ENCODE data around the gene PITRM1.

PITRM1 gene

DNA sequence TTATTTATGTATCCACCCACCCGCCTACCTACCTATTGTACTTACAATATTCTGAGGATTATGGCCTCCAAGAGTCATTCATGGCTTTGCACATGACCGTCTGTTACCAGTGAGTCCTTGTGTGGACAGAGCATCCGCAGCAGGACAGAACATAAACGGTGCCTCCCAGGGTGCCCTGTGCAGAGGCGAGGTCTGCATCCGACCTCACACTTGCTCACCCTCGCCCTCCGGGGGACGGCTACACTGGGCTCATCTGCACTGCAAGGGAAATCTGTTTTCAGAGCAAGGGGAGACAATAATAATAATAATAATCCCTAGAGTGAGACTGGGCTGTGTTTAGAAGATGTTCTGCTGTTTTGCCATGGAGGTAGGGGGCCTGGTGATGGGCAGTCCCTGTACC lies 75.4 kb downstream of the PITRM1 start:
- no peak for DNase-seq

DNA sequence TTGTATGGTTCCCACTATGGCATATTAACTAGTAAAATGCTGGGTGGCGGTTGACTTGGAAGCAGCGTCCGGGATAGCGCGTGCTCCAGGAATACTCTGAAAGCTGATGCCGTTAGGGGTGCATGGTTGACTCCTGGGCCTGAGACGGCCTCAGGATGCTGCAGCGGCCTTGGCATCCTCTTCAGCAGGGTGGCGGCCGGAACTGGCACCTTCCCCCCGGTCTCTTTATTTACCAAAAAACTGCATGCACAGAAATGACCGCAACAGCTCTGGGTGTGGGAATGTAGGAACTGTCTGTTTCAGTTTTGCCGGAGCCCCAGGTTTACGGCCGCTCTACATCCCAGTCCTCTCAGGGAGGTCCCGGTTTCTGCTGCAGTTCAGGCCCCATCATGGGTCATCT lies 76.4 kb downstream of the PITRM1 start:
- no peak for DNase-seq

DNA sequence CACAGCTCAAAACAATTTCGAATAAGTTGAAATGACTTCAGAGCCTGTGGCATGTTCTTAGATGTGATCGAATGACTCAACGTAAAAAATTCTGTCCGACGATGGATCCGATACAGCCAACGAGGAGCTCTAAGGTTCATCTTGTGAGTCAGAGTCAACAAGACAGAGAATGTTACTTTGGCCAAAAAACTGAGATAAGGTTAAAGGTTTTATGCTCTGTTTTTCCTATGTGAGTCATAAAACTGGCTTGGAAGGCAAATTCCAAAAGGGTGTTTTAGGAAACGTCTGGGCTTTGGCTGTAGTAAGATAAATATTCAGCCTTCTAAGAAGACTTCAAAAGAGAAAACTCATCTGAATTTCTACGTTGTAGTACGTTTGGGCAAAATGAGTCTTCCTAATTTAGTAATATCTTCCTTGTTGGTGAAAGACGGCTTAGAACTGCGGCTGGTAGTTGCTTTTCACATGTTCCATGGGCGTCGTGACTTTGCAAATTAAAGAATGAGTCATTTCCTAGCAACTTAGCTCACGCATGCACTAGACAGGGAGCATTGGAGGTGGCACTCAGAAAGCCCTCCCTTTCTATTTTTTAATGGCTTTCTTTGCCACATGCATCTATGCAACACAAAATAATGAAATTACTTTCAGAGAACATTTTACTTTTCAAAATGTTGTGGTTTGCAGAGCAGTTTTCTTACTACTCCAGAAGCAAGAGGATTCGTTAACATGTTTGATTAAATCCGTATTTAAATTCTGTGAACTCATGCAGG lies 77.0 kb downstream of the PITRM1 start:
- DNase-seq = peak in 1 of 4 experiments; percentile 15

GRCh38 chr10:3094609-3095036 lies 78.0 kb downstream of the PITRM1 start:
- DNase-seq = no peak

DNA sequence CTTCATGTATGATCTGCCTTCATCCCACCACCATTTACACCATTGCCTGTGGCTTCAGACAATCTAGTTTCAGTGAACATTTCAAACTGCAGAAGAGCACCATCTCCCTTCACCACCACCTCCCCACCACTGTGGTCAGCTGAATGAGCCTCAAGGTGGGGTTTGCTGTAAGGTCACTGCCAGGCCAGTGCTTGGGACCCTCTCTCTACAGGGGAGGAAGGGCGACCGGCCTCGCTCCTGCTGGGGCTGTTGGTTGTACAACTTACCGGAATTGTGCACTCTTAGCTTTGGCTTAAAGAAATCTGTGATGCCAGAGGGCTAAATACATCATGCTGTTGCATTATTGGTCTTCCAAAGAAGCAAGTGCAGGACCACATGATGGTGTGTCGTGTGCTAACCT lies 78.6 kb downstream of the PITRM1 start:
- no peak for DNase-seq

DNA sequence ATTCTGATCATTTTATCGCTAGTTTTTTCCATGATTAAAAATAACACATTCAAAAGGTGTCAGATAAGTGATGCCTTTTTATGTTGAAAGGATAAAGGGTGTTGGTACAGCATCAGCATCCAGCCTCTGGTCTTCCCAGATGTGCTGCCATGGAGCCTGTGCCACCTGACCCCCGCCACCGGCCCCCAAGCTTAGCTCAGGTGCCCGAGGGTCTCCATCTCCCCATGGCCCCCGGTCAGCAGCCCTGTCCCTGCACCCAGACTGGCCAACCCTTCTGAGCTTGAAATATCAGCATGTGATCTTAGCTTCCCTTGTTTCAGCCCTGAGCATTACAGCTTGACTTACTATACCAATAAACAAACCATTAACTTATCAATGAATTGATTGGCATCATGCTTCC lies 80.7 kb downstream of the PITRM1 start:
- DNase-seq = no peak

- peak in 1 of 4 experiments; percentile 24 for DNase-seq
These were observed 81.4 kb downstream of the PITRM1 start for GRCh38 chr10:3090914-3091787.

DNA sequence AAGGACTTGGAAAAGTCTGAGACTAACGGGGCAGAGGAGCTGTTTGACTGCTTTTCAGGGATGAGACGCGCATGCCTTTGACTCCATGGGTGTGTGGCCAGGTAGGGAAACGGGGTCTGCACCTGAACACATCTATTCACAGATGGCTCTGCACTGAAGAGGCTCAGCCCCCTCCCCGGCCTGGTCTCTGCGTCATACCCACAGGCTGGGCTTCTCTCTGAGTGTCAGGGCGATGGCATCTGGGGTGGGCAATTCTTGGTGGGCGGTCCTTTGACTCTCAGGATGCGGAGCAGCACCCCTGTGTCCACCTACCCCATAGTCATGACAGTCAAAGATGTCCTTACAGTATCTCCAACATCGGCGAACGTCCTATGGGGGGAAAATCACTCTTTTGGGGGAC lies 82.2 kb downstream of the PITRM1 start:
- DNase-seq = no peak

All from activated CD4-positive, CD25-positive, alpha-beta regulatory T cell (primary cell).